H9 (cell line): ENCODE results near the gene TBC1D19. TPM values are rescaled to one million over a fixed set of nuclear protein-coding genes. Genes with fewer than 3 reads are reported as not detected.

ENCODE experiments used
- DNase-seq: peaks from one replicate; pipeline ENCODE4 v3.0.0-alpha.2; 2017
- H2AFZ ChIP-seq: one replicate; pipeline ENCODE4 v1.6.1; 2013; ENCODE audit warnings: mild to moderate bottlenecking, low read length, control low read depth, moderate library complexity
- H2AK5ac ChIP-seq: 2 replicates; pipeline ENCODE4 v1.6.1; 2013; ENCODE audit warnings: low read length, control low read depth, mixed read lengths; ENCODE audit not compliant: insufficient read length
- H2BK120ac ChIP-seq: one replicate; pipeline ENCODE4 v1.6.1; 2013; ENCODE audit warnings: low read depth, mild to moderate bottlenecking, low read length, control low read depth, inconsistent platforms; ENCODE audit not compliant: poor library complexity, severe bottlenecking
- H2BK12ac ChIP-seq: 2 replicates; pipeline ENCODE4 v1.6.1; 2013; ENCODE audit warnings: low read length, control low read depth, mixed read lengths, low read depth; ENCODE audit not compliant: insufficient read length
- H2BK15ac ChIP-seq: 2 replicates; pipeline ENCODE4 v1.6.1; 2013; ENCODE audit warnings: low read depth, low read length, control low read depth
- H2BK20ac ChIP-seq: one replicate; pipeline ENCODE4 v1.6.1; 2013; ENCODE audit warnings: low read depth, mild to moderate bottlenecking, low read length, control low read depth, inconsistent platforms; ENCODE audit not compliant: poor library complexity, severe bottlenecking
- H2BK5ac ChIP-seq: 2 replicates; pipeline ENCODE4 v1.6.1; 2013; ENCODE audit warnings: low read length, control low read depth, mixed read lengths; ENCODE audit not compliant: insufficient read length
- H3K14ac ChIP-seq: 2 replicates; pipeline ENCODE4 v1.6.1; 2013; ENCODE audit warnings: low read length, control low read depth; ENCODE audit not compliant: insufficient read depth
- H3K18ac ChIP-seq: 2 replicates; pipeline ENCODE4 v1.6.1; 2013; ENCODE audit warnings: low read depth, mild to moderate bottlenecking, mixed read lengths, low read length, control low read depth; ENCODE audit not compliant: insufficient read length
- H3K23ac ChIP-seq: 2 replicates; pipeline ENCODE4 v1.6.1; 2013; ENCODE audit warnings: low read length, control low read depth, mixed read lengths, low read depth; ENCODE audit not compliant: insufficient read length
- H3K23me2 ChIP-seq: 2 replicates; pipeline ENCODE4 v1.6.1; 2013; ENCODE audit warnings: low read depth, mild to moderate bottlenecking, mixed read lengths, low read length, control low read depth; ENCODE audit not compliant: insufficient read length, poor library complexity, severe bottlenecking
- H3K27ac ChIP-seq: 2 replicates; pipeline ENCODE4 v1.5.1; 2013; ENCODE audit warnings: low read length, control low read depth, mixed read lengths, low read depth; ENCODE audit not compliant: insufficient read length
- H3K27me3 ChIP-seq: 2 replicates; pipeline ENCODE4 v1.6.1; 2013; ENCODE audit warnings: low read length, control low read depth, inconsistent platforms; ENCODE audit not compliant: insufficient read depth
- H3K4ac ChIP-seq: 2 replicates; pipeline ENCODE4 v1.6.1; 2013; ENCODE audit warnings: low read depth, mild to moderate bottlenecking, control low read depth, inconsistent platforms, low read length, moderate library complexity
- H3K4me1 ChIP-seq: 2 replicates; pipeline ENCODE4 v1.6.1; 2013; ENCODE audit warnings: low read length, control low read depth, inconsistent platforms; ENCODE audit not compliant: insufficient read depth
- H3K4me2 ChIP-seq: 2 replicates; pipeline ENCODE4 v1.6.1; 2013; ENCODE audit warnings: low read length, control low read depth, mixed read lengths; ENCODE audit not compliant: insufficient read length, insufficient read depth
- H3K56ac ChIP-seq: 2 replicates; pipeline ENCODE4 v1.6.1; 2013; ENCODE audit warnings: low read depth, mild to moderate bottlenecking, mixed read lengths, low read length, control low read depth; ENCODE audit not compliant: insufficient read length
- H3K79me1 ChIP-seq: 2 replicates; pipeline ENCODE4 v1.6.1; 2013; ENCODE audit warnings: low read depth, mild to moderate bottlenecking, moderate library complexity, low read length, control low read depth, inconsistent platforms; ENCODE audit not compliant: insufficient read depth, poor library complexity, severe bottlenecking
- H3K79me2 ChIP-seq: 2 replicates; pipeline ENCODE4 v1.6.1; 2013; ENCODE audit warnings: low read length, control low read depth, inconsistent platforms; ENCODE audit not compliant: insufficient read depth
- H3K9ac ChIP-seq: 2 replicates; pipeline ENCODE4 v1.6.1; 2013; ENCODE audit warnings: low read length, control low read depth, mixed read lengths; ENCODE audit not compliant: insufficient read length; ENCODE audit errors: extremely low read depth
- H3K9me3 ChIP-seq: one replicate; pipeline ENCODE4 v1.6.1; 2013; ENCODE audit warnings: low read depth, low read length, inconsistent platforms; ENCODE audit not compliant: control insufficient read depth
- H3T11ph ChIP-seq: one replicate; pipeline ENCODE4 v1.6.1; 2013; ENCODE audit warnings: mild to moderate bottlenecking, low read length, control low read depth, inconsistent platforms
- H4K20me1 ChIP-seq: one replicate; pipeline ENCODE4 v1.6.1; 2013; ENCODE audit not compliant: control insufficient read depth, insufficient read length, insufficient read depth
- H4K5ac ChIP-seq: 2 replicates; pipeline ENCODE4 v1.6.1; 2013; ENCODE audit warnings: low read depth, mild to moderate bottlenecking, mixed read lengths, low read length, control low read depth; ENCODE audit not compliant: insufficient read length
- H4K8ac ChIP-seq: replicated peaks from 2 replicates; pipeline ENCODE4 v1.6.1; 2013; ENCODE audit warnings: low read length, control low read depth, mixed read lengths, low read depth; ENCODE audit not compliant: insufficient read length
- H4K91ac ChIP-seq: 2 replicates; pipeline ENCODE4 v1.6.1; 2013; ENCODE audit warnings: low read depth, mild to moderate bottlenecking, moderate library complexity, mixed read lengths, low read length, control low read depth; ENCODE audit not compliant: insufficient read length
- H3K27ac Mint-ChIP-seq, 3 experiments: 2 replicates in 2 of 3; 3 replicates in 1 of 3; pipeline ENCODE4 v1.8.0; 2020 to 2021; ENCODE audit warnings: mixed read lengths in 3 of 3, mild to moderate bottlenecking in 1 of 3, moderate library complexity in 1 of 3
- H3K27me3 Mint-ChIP-seq: 2 replicates; pipeline ENCODE4 v1.8.0; 2021; ENCODE audit warnings: low read depth, mild to moderate bottlenecking, moderate library complexity, mixed read lengths
- H3K36me3 Mint-ChIP-seq, 3 experiments: 2 replicates in 2 of 3; 3 replicates in 1 of 3; pipeline ENCODE4 v1.8.0; 2020 to 2021; ENCODE audit warnings: low read depth in 3 of 3, mixed read lengths in 3 of 3; ENCODE audit not compliant: insufficient read depth in 1 of 3
- H3K4me1 Mint-ChIP-seq, 2 experiments: 2 replicates each; pipeline ENCODE4 v1.8.0; 2020; ENCODE audit warnings: mixed read lengths in 2 of 2
- H3K4me3 Mint-ChIP-seq, 2 experiments: 2 replicates in 1 of 2; 3 replicates in 1 of 2; pipeline ENCODE4 v1.8.0; 2020 to 2021; ENCODE audit warnings: mild to moderate bottlenecking in 2 of 2, mixed read lengths in 2 of 2, moderate library complexity in 1 of 2
- H3K9me3 Mint-ChIP-seq, 2 experiments: 2 replicates in 1 of 2; 3 replicates in 1 of 2; pipeline ENCODE4 v1.8.0; 2020; ENCODE audit warnings: mild to moderate bottlenecking in 2 of 2, mixed read lengths in 2 of 2, moderate library complexity in 1 of 2
- CTCF ChIP-seq: fragments of 200-600 bp; sonication (generic); conservative IDR thresholded peaks from 3 replicates; pipeline ENCODE4 v1.8.0; 2021; ENCODE audit warnings: antibody characterized with exemption, mild to moderate bottlenecking
- WGBS: extraction: QIAGEN DNeasy Blood & Tissue Kit; methylation state at CpG from one replicate; pipeline ENCODE4 v1.1.7; 2013; ENCODE audit warnings: missing lambda C conversion rate, low lambda C conversion rate, mixed read lengths; ENCODE audit not compliant: insufficient read length; ENCODE audit errors: extremely low coverage; 5-methylcytosine and 5-hydroxymethylcytosine counted together
- total RNA-seq: library from RNA; stranded (reverse); gene quantifications from 2 replicates; pipeline ENCODE4 v1.2.1, GENCODE V29; 2021

TBC1D19 gene
- total RNA-seq, 1 experiment from 2014 or later = 3.2 TPM

GRCh38 chr4:26729027-26729426 lies 145.1 kb downstream of the TBC1D19 start:
- H3K9me3 Mint-ChIP-seq = no peaks in the 10 kb centered on the region
- no peak overlapping the region for H2AFZ ChIP-seq
- no peak for TF ChIP-seq CTCF
- no peak overlapping the region for H3T11ph ChIP-seq
- no peak overlapping the region for H2BK120ac ChIP-seq
- no peak overlapping the region for H4K8ac ChIP-seq
- no peak overlapping the region for H3K4me3 Mint-ChIP-seq
- no peak overlapping the region for H3K4me2 ChIP-seq
- H3K9me3 ChIP-seq = no peaks in the 10 kb centered on the region
- no CpG with 5 or more reads among the region's 3 CpGs for WGBS
- no peak overlapping the region for H3K4ac ChIP-seq
- no peaks in the 10 kb centered on the region for H3K4me1 Mint-ChIP-seq
- H4K20me1 ChIP-seq = no peaks in the 10 kb centered on the region
- no peaks in the 10 kb centered on the region for H3K27me3 Mint-ChIP-seq
- no peak overlapping the region for H3K14ac ChIP-seq
- no peaks in the 10 kb centered on the region for H3K23me2 ChIP-seq
- H2AK5ac ChIP-seq = no peak overlapping the region
- no peaks in the 10 kb centered on the region for H3K79me2 ChIP-seq
- no peaks in the 10 kb centered on the region for H3K36me3 Mint-ChIP-seq
- H3K18ac ChIP-seq = no peak overlapping the region
- H3K9ac ChIP-seq = no peak overlapping the region
- no peak overlapping the region for H4K5ac ChIP-seq
- H3K27ac Mint-ChIP-seq = no peak overlapping the region
- no peaks in the 10 kb centered on the region for H3K4me1 ChIP-seq
- no peak overlapping the region for H3K56ac ChIP-seq
- no peak overlapping the region for H4K91ac ChIP-seq
- H3K27ac ChIP-seq = no peak overlapping the region
- H2BK15ac ChIP-seq = no peak overlapping the region
- H2BK12ac ChIP-seq = no peak overlapping the region
- H2BK20ac ChIP-seq = no peak overlapping the region
- no peak for DNase-seq
- no peaks in the 10 kb centered on the region for H3K27me3 ChIP-seq
- no peak overlapping the region for H2BK5ac ChIP-seq
- no peaks in the 10 kb centered on the region for H3K79me1 ChIP-seq
- no peak overlapping the region for H3K23ac ChIP-seq
